K562 (cell line): ENCODE measurements around the gene DDX41. TPM values are rescaled to one million over a fixed set of nuclear protein-coding genes. Genes with fewer than 3 reads are reported as not detected.

Experiments
- ATAC-seq: fragments of 200-7000 bp; cut with Tn5 transposase; 3 replicates; pipeline ENCODE4 v1.9.1; 2020; ENCODE audit warnings: moderate library complexity
- BruUV-seq: library from RNA; stranded (reverse); fragments of 400-500 nt; replicated peaks from 2 replicates; lab custom pipeline; 2021; lab: Mats Ljungman, UMichigan
- CTCF ChIA-PET: fragments of 300-600 bp; formaldehyde crosslinking; extraction: SDS; loops from one replicate; lab custom pipeline; 2021; ENCODE audit warnings: low intra/inter-chr PET ratio; lab: Yijun Ruan, JAX
- POLR2A ChIA-PET: fragments of 300-600, 350-650 bp; sonication (Branson Sonifier 250); formaldehyde crosslinking; extraction: SDS; loops from one replicate; lab custom pipeline; 2021; ENCODE audit warnings: antibody characterized with exemption, inconsistent platforms; lab: Yijun Ruan, JAX
- DNase-seq, 4 experiments: peaks; one replicate each; pipeline versions ENCODE4 v3.0.0 to v3.0.0-alpha.2; 2011 to 2018; ENCODE audit warnings: low spot score in 3 of 4, mixed read lengths in 3 of 4; ENCODE audit errors: extremely low read depth in 1 of 4
- FAIRE-seq: peaks from 2 replicates; lab custom pipeline; 2011; peaks lifted over from hg19 to GRCh38; lab: Jason Lieb, UNC
- H2AFZ ChIP-seq: 2 replicates; pipeline ENCODE4 v1.6.0; 2011; ENCODE audit warnings: low read depth, low read length, control low read depth, inconsistent platforms
- H3K27ac ChIP-seq: fragments of 200-600 bp; 3 replicates; pipeline ENCODE4 v1.8.0; 2011; ENCODE audit warnings: low read depth, mild to moderate bottlenecking, control low read depth, inconsistent platforms, low read length, moderate library complexity, mixed read lengths; ENCODE audit errors: extremely low read depth
- H3K27me3 ChIP-seq, 2 experiments: fragments of 300-600 bp in 1 of 2; 2 replicates in 1 of 2; 3 replicates in 1 of 2; pipeline versions ENCODE4 v1.6.0 to v1.8.0; 2011; ENCODE audit warnings: inconsistent platforms in 2 of 2, low read length in 2 of 2, mild to moderate bottlenecking in 1 of 2, mixed read lengths in 1 of 2, moderate library complexity in 1 of 2; ENCODE audit not compliant: control insufficient read depth in 2 of 2, insufficient read depth in 2 of 2
- H3K36me3 ChIP-seq: fragments of 300-600 bp; 3 replicates; pipeline ENCODE4 v1.8.0; 2011; ENCODE audit warnings: mild to moderate bottlenecking, low read length, inconsistent platforms; ENCODE audit not compliant: control insufficient read depth, insufficient read depth
- H3K4me1 ChIP-seq, 2 experiments: fragments of 200-600 bp in 1 of 2; replicated peaks in 1 of 2; 2 replicates in 1 of 2; 3 replicates in 1 of 2; pipeline versions ENCODE4 v1.5.1 to v1.8.0; 2011; ENCODE audit warnings: inconsistent platforms in 2 of 2, low read length in 2 of 2, mild to moderate bottlenecking in 1 of 2, mixed read lengths in 1 of 2, moderate library complexity in 1 of 2; ENCODE audit not compliant: control insufficient read depth in 2 of 2, insufficient read depth in 2 of 2
- H3K4me2 ChIP-seq: 2 replicates; pipeline ENCODE4 v1.6.1; 2011; ENCODE audit warnings: low read length, control low read depth, inconsistent platforms, mixed read lengths; ENCODE audit not compliant: insufficient read depth
- H3K4me3 ChIP-seq: fragments of 200-600 bp; sonication (generic), shearing (Covaris generic); 2 replicates; pipeline ENCODE4 v1.5.1; 2016; ENCODE audit warnings: control low read depth, inconsistent platforms
- H3K79me2 ChIP-seq: fragments of 200-600 bp; 3 replicates; pipeline ENCODE4 v1.8.0; 2011; ENCODE audit warnings: low read length, inconsistent platforms; ENCODE audit not compliant: control insufficient read depth, insufficient read depth
- H3K9ac ChIP-seq, 2 experiments: 2 replicates each; pipeline versions ENCODE4 v1.6.0 to v1.6.1; 2011; ENCODE audit warnings: low read depth in 2 of 2, low read length in 2 of 2, control low read depth in 1 of 2, inconsistent platforms in 1 of 2, mild to moderate bottlenecking in 1 of 2, mixed read lengths in 1 of 2; ENCODE audit not compliant: insufficient read depth in 1 of 2
- H3K9me1 ChIP-seq: one replicate; pipeline ENCODE4 v1.6.0; 2011; ENCODE audit warnings: inconsistent platforms, mild to moderate bottlenecking, low read length, moderate library complexity; ENCODE audit not compliant: control insufficient read depth, insufficient read depth
- H3K9me3 ChIP-seq: replicated peaks from 2 replicates; pipeline ENCODE4 v1.5.1; 2011; ENCODE audit warnings: low read depth, low read length, inconsistent platforms; ENCODE audit not compliant: control insufficient read depth, insufficient read depth
- H4K20me1 ChIP-seq: replicated peaks from 2 replicates; pipeline ENCODE4 v1.6.1; 2011; ENCODE audit warnings: low read length, inconsistent platforms, mixed read lengths; ENCODE audit not compliant: control insufficient read depth, insufficient read depth
- CBFA2T2 ChIP-seq: fragments of 450-650 bp; conservative IDR thresholded peaks from 2 replicates; pipeline ENCODE4 v1.6.1; 2017; ENCODE audit warnings: mild to moderate bottlenecking
- NFIC ChIP-seq: fragments of 450-650 bp; IDR thresholded peaks from 2 replicates; pipeline ENCODE4 v1.6.1; 2017; ENCODE audit warnings: mild to moderate bottlenecking, inconsistent platforms
- RBFOX2 ChIP-seq: fragments of 200-400 bp; formaldehyde crosslinking; IDR thresholded peaks from 2 replicates; pipeline ENCODE4 v1.6.1; 2017; ENCODE audit warnings: low read depth, mild to moderate bottlenecking, low read length, moderate library complexity
- RBM17 ChIP-seq: fragments of 200-400 bp; formaldehyde crosslinking; IDR thresholded peaks from 2 replicates; pipeline ENCODE4 v1.6.1; 2017; ENCODE audit warnings: low read depth, mild to moderate bottlenecking, low read length, borderline replicate concordance
- ZFPM2 ChIP-seq: fragments of 250-450 bp; sonication (Bioruptor Pico); IDR thresholded peaks from 2 replicates; pipeline ENCODE4 v1.5.1; 2022; ENCODE audit warnings: mild to moderate bottlenecking
- ZNF707 ChIP-seq: fragments of 250-450 bp; sonication (Bioruptor Pico); conservative IDR thresholded peaks from 2 replicates; pipeline ENCODE4 v1.8.0; 2022; ENCODE audit warnings: inconsistent platforms, mild to moderate bottlenecking, moderate library complexity
- ZNF76 ChIP-seq: fragments of 250-450 bp; sonication (Bioruptor Pico); IDR thresholded peaks from 2 replicates; pipeline ENCODE4 v1.4.0; 2020; ENCODE audit warnings: mild to moderate bottlenecking, moderate library complexity, borderline replicate concordance
- WGBS: fragments of 100-300 bp; shearing (Covaris generic); methylation state at CpG from one replicate; pipeline ENCODE4 v1.1.6; 2016; ENCODE audit warnings: low coverage, mixed read lengths; ENCODE audit not compliant: insufficient coverage; ENCODE audit errors: missing lambda C conversion rate; 5-methylcytosine and 5-hydroxymethylcytosine counted together
- in situ Hi-C: fragments of 300-500 bp; cut with MboI; formaldehyde crosslinking; loops from 4 replicates; pipeline ENCODE4 v1.15.0; 2018; ENCODE audit warnings: inconsistent platforms, mixed read lengths
- intact Hi-C: fragments of 100-400 bp; cut with micrococcal nuclease; formaldehyde crosslinking; loops from 2 replicates; pipeline ENCODE4 v1.14.2; 2022
- polyA plus RNA-seq, 8 experiments: library from polyadenylated mRNA; depleted of rRNA in 4 of 8; stranded (reverse) in 5 of 8; unstranded in 3 of 8; fragments of >200 nt; fragmentation: Nextera tagmentation in 2 of 8; fragmentation: Illumina TruSeq in 1 of 8; extraction: Ambion mirVana in 2 of 8; extraction: Trizol in 1 of 8; gene quantifications; 2 replicates each; pipeline versions ENCODE4 v1.2.1 to v1.2.3, GENCODE V29; 2011 to 2014; ENCODE audit warnings: inconsistent platforms in 1 of 8, missing spikeins in 1 of 8
- total RNA-seq, 7 experiments: library from RNA; depleted of rRNA in 6 of 7; stranded (reverse); fragments of >200 nt in 6 of 7; fragmentation: Illumina TruSeq in 2 of 7; extraction: Trizol in 2 of 7; gene quantifications; 2 replicates each; pipeline versions ENCODE4 v1.2.1 to v1.2.3, GENCODE V29; 2011 to 2021; ENCODE audit warnings: low replicate concordance in 1 of 7
- TF ChIP-seq, protein P1 (sequence below): fragments of 450-650 bp; IDR thresholded peaks from 2 replicates; pipeline ENCODE4 v1.7.0; 2016; ENCODE audit warnings: borderline replicate concordance

Gene DDX41
- total and polyA plus RNA-seq, 9 of the 15 experiments (the other 6 are each of a cell fraction or from before 2014, with no cell fraction given) = 38.2 to 284 (median 116) TPM

DNA sequence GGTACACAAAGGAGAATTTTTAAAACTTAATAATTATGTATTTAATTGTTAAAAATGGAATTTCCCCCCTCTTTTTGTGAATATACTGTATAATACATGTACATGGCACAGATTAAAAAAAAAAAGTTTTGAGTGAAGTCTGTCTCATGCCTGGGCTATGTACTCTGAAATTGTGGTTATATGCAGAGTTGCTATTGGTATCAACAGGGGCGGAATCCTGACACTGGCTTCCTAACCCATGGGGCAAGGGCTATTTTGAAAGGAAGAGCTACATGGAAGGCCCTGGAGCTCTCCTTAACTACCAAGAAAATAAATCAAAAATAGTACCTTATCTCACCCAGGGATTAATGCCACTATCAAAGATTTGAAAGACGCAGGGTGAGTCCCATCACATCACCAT, 38.5 kb upstream of the DDX41 start:
- no TSS peak for BruUV-seq

GRCh38 chr5:177554474-177555111, 37.8 kb upstream of the DDX41 start, which contains the start of gene FAM193B:
Gene FAM193B (minus strand): TSS chr5:177554563. CDS start chr5:177554458, 105 bp downstream.
- ATAC-seq = peak; percentile 90
- BruUV-seq = TSS peak; percentile 91
- POLR2A ChIA-PET = interaction anchor here (1.3 kb wide), 1 partner anchor 10 kb away, joined by 5 read pairs; no protein-coding TSS in a partner anchor
- no peak for TF ChIP-seq ZNF76 (CRISPR knock-in tag)
- TF ChIP-seq NFIC = no peak
- no peak for TF ChIP-seq ZNF707 (CRISPR knock-in tag)
- TF ChIP-seq RBFOX2 = peak; percentile 76
- no peak for TF ChIP-seq RBM17
- TF ChIP-seq, protein P1, sequence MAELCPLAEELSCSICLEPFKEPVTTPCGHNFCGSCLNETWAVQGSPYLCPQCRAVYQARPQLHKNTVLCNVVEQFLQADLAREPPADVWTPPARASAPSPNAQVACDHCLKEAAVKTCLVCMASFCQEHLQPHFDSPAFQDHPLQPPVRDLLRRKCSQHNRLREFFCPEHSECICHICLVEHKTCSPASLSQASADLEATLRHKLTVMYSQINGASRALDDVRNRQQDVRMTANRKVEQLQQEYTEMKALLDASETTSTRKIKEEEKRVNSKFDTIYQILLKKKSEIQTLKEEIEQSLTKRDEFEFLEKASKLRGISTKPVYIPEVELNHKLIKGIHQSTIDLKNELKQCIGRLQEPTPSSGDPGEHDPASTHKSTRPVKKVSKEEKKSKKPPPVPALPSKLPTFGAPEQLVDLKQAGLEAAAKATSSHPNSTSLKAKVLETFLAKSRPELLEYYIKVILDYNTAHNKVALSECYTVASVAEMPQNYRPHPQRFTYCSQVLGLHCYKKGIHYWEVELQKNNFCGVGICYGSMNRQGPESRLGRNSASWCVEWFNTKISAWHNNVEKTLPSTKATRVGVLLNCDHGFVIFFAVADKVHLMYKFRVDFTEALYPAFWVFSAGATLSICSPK = no peak

More for the DNA sequence above, 38.5 kb upstream of the DDX41 start:
- ChIA-PET POLR2A (interaction anchor here (0.7 to 1.4 kb wide), 2 partner anchors 11 to 560 kb away, joined by 3 to 4 read pairs; no protein-coding TSS in a partner anchor), CTCF (no interaction called here)
- Histone ChIP-seq H3K9me1 (no peaks in the 10 kb centered on the region), H3K27me3 (no peaks in the 10 kb centered on the region), H3K9ac (no peak overlapping the region), H3K36me3 (peaks cover 29% of the 10 kb centered on the region), H4K20me1 (peaks cover 17% of the 10 kb centered on the region), H3K9me3 (no peaks in the 10 kb centered on the region), H3K79me2 (peaks cover 38% of the 10 kb centered on the region), H3K4me2 (peak overlapping the region; percentile 86; the same call in 1 of the 2 replicates), H2AFZ (peak overlapping the region; percentile 95), H3K27ac (no peak overlapping the region; the same call in 2 of the 3 replicates), H3K4me3 (no peak overlapping the region), H3K4me1 (peaks cover 18 to 35% of the 10 kb centered on the region in 2 experiments)
- no peak for FAIRE-seq
- TF ChIP-seq CBFA2T2 = no peak
- TF ChIP-seq ZFPM2 = no peak
- ATAC-seq = no peak
- in situ Hi-C loops (no loop called here), intact Hi-C loops (loop anchor here (2.0 kb wide), 1 partner anchor 58 kb away; the partner anchor contains the start of gene PDLIM7)
- WGBS = 88% methylated on average over 2 of the region's 2 CpGs
- DNase-seq = no peak

More at GRCh38 chr5:177554474-177555111, 37.8 kb upstream of the DDX41 start, which contains the start of gene FAM193B:
- DNase-seq = peak; percentile 94 to 98 (median 96)
- 11% methylated on average over 30 of the region's 49 CpGs for WGBS
- Histone ChIP-seq H3K4me2 (peak within 1 kb of the TSS; percentile 86), H3K27ac (peak within 1 kb of the TSS; percentile 62), H2AFZ (peak within 1 kb of the TSS; percentile 95), H3K79me2 (peaks cover 40% of the 10 kb centered on the region), H3K9me1 (no peaks in the 10 kb centered on the region), H3K9ac (peak within 1 kb of the TSS; percentile 75 to 94), H3K27me3 (no peaks in the 10 kb centered on the region), H3K36me3 (peaks cover 32% of the 10 kb centered on the region), H3K9me3 (no peaks in the 10 kb centered on the region), H4K20me1 (peaks cover 17% of the 10 kb centered on the region), H3K4me1 (peaks cover 18 to 35% of the 10 kb centered on the region in 2 experiments), H3K4me3 (peak within 1 kb of the TSS; percentile 83)
- CTCF ChIA-PET = interaction anchor here (0.7 kb wide), 1 partner anchor 562 kb away, joined by 3 read pairs; no protein-coding TSS in a partner anchor
- FAIRE-seq = peak; percentile 88
- intact Hi-C loops (loop anchor here (2.0 kb wide), 1 partner anchor 58 kb away; the partner anchor contains the start of gene PDLIM7), in situ Hi-C loops (no loop called here)
